Measurements from ENCODE around the gene PLOD2. TPM values are rescaled to one million over a fixed set of nuclear protein-coding genes. Genes with fewer than 3 reads are reported as not detected.

The PLOD2 gene
- total RNA-seq, 1 donor from 2014 or later = 38.5 TPM

DNA sequence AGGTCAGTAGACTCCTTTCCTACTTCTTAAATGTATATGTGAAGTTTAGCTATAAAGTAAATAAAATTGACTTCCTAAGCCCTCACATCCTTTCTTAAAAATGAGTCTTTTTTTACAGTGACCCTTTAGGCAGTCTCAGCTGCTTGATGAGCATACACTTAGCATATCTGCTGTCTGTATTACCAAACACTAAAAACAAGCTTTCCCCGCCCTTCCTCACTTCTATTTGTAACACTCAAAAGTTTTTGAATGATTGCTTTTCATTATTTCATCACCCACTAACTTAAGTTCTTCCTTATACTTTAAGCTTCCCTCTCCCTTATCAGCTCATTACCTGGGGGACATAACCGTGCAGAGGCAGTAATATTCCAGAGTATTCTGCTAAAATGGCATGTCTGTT lies 89.4 kb downstream of the PLOD2 start:
- no peak for DNase-seq (ENCODE audit: low read depth)
- no peaks in the 10 kb centered on the region for H3K27me3 ChIP-seq (ENCODE audit: control insufficient read depth, insufficient read depth, low read length)
- TF ChIP-seq, protein P1, sequence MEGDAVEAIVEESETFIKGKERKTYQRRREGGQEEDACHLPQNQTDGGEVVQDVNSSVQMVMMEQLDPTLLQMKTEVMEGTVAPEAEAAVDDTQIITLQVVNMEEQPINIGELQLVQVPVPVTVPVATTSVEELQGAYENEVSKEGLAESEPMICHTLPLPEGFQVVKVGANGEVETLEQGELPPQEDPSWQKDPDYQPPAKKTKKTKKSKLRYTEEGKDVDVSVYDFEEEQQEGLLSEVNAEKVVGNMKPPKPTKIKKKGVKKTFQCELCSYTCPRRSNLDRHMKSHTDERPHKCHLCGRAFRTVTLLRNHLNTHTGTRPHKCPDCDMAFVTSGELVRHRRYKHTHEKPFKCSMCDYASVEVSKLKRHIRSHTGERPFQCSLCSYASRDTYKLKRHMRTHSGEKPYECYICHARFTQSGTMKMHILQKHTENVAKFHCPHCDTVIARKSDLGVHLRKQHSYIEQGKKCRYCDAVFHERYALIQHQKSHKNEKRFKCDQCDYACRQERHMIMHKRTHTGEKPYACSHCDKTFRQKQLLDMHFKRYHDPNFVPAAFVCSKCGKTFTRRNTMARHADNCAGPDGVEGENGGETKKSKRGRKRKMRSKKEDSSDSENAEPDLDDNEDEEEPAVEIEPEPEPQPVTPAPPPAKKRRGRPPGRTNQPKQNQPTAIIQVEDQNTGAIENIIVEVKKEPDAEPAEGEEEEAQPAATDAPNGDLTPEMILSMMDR (IDR thresholded peaks at IDR 0.05; ENCODE audit: insufficient read depth, low read length, poor library complexity, severe bottlenecking) = no peak
- H3K4me3 ChIP-seq (ENCODE audit: low read depth, low read length) = no peak overlapping the region
- no peaks in the 10 kb centered on the region for H3K36me3 ChIP-seq (ENCODE audit: control insufficient read depth, insufficient read depth, low read length)

GRCh38 chr3:146067048-146067447 lies 93.9 kb downstream of the PLOD2 start:
- TF ChIP-seq, protein P1 (IDR thresholded peaks at IDR 0.05; ENCODE audit: insufficient read depth, low read length, poor library complexity, severe bottlenecking) = no peak
- H3K36me3 ChIP-seq (ENCODE audit: control insufficient read depth, insufficient read depth, low read length) = no peaks in the 10 kb centered on the region
- DNase-seq (ENCODE audit: low read depth) = peak; percentile 25
- H3K27me3 ChIP-seq (ENCODE audit: control insufficient read depth, insufficient read depth, low read length) = no peaks in the 10 kb centered on the region
- H3K4me3 ChIP-seq (ENCODE audit: low read depth, low read length) = no peak overlapping the region

DNA sequence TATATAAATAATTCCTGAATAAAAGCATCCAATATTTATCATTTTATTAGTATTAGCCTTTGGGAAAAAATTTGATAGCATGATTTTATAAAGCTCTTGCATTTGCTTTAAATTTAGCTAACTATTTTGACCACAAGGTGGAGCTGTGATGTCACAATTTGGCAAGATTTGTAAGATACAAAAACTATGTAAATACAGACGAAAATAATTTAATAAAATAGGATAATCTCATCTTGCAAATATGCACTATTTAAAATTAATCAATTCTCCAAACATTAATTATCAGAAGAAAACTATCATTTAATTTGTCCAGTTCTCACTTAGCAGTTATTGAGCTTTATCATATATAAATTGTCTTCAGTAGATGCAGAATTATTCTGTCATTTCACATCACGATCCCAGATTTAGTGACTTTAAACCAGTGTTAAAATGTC lies 95.4 kb downstream of the PLOD2 start:
- Histone ChIP-seq H3K4me3 (ENCODE audit: low read depth, low read length) (no peak overlapping the region), H3K27me3 (ENCODE audit: control insufficient read depth, insufficient read depth, low read length) (no peaks in the 10 kb centered on the region), H3K36me3 (ENCODE audit: control insufficient read depth, insufficient read depth, low read length) (no peaks in the 10 kb centered on the region)
- peak; percentile 10 for DNase-seq (ENCODE audit: low read depth)
- TF ChIP-seq, protein P1 (IDR thresholded peaks at IDR 0.05; ENCODE audit: insufficient read depth, low read length, poor library complexity, severe bottlenecking) = peak; percentile 50

- Histone ChIP-seq H3K36me3 (ENCODE audit: control insufficient read depth, insufficient read depth, low read length) (no peaks in the 10 kb centered on the region), H3K4me3 (ENCODE audit: low read depth, low read length) (no peak overlapping the region), H3K27me3 (ENCODE audit: control insufficient read depth, insufficient read depth, low read length) (no peaks in the 10 kb centered on the region)
- TF ChIP-seq, protein P1 (IDR thresholded peaks at IDR 0.05; ENCODE audit: insufficient read depth, low read length, poor library complexity, severe bottlenecking) = no peak
- DNase-seq (ENCODE audit: low read depth) = no peak
These were observed 102.7 kb downstream of the PLOD2 start for GRCh38 chr3:146058241-146058640.

GRCh38 chr3:146052791-146053310 lies 108.1 kb downstream of the PLOD2 start:
- Histone ChIP-seq H3K36me3 (ENCODE audit: control insufficient read depth, insufficient read depth, low read length) (no peaks in the 10 kb centered on the region), H3K27me3 (ENCODE audit: control insufficient read depth, insufficient read depth, low read length) (no peaks in the 10 kb centered on the region), H3K4me3 (ENCODE audit: low read depth, low read length) (no peak overlapping the region)
- DNase-seq (ENCODE audit: low read depth) = no peak
- TF ChIP-seq, protein P1 (IDR thresholded peaks at IDR 0.05; ENCODE audit: insufficient read depth, low read length, poor library complexity, severe bottlenecking) = no peak
